Left ventricle myocardium inferior (tissue), 1 donor: Measurements from ENCODE around the gene CAP2. TPM values are rescaled to one million over a fixed set of nuclear protein-coding genes. Genes with fewer than 3 reads are reported as not detected.

Experiments used
- DNase-seq: peaks from one replicate; pipeline ENCODE4 v3.0.0-alpha.2; 2020
- H3K27ac ChIP-seq: fragments of 200-600 bp; replicated peaks from 2 replicates; pipeline ENCODE4 v1.8.0; 2021
- H3K27me3 ChIP-seq: fragments of 200-600 bp; 2 replicates; pipeline ENCODE4 v1.8.0; 2021; ENCODE audit warnings: low read depth
- H3K36me3 ChIP-seq: fragments of 200-600 bp; 2 replicates; pipeline ENCODE4 v1.8.0; 2021
- H3K4me1 ChIP-seq: fragments of 200-600 bp; 2 replicates; pipeline ENCODE4 v1.8.0; 2021
- H3K4me3 ChIP-seq: fragments of 200-600 bp; 2 replicates; pipeline ENCODE4 v1.8.0; 2021; ENCODE audit warnings: mild to moderate bottlenecking, moderate library complexity
- H3K9me3 ChIP-seq: fragments of 200-600 bp; replicated peaks from 2 replicates; pipeline ENCODE4 v1.8.0; 2021
- CTCF ChIP-seq: fragments of 200-600 bp; IDR thresholded peaks from 2 replicates; pipeline ENCODE4 v1.8.0; 2021; ENCODE audit warnings: antibody characterized with exemption, mild to moderate bottlenecking, borderline replicate concordance
- intact Hi-C: fragments of 100-400 bp; cut with micrococcal nuclease; formaldehyde crosslinking; loops from one replicate; pipeline ENCODE4 v1.11.0; 2022
- total RNA-seq: library from RNA; stranded (reverse); fragmentation: NEBNext Ultra II Directional; extraction: Animal tissue kit (Norgen Biotek cat#: 25700); gene quantifications from one replicate; pipeline ENCODE4 v1.2.1, GENCODE V29; 2021
- donor health status: DM: no; HTN: yes; CAD: no; lungs with severe emphysema.

The CAP2 gene
- total RNA-seq, 1 donor from 2014 or later: 149 TPM

GRCh38 chr6:17470202-17470937 lies 77.0 kb downstream of the CAP2 start:
- DNase-seq: no peak
- no peak for TF ChIP-seq CTCF
- no peaks in the 10 kb centered on the region for H3K9me3 ChIP-seq
- H3K4me3 ChIP-seq: no peak overlapping the region
- H3K27ac ChIP-seq: peak overlapping the region; percentile 41
- H3K4me1 ChIP-seq: peaks cover 35% of the 10 kb centered on the region
- H3K36me3 ChIP-seq: no peaks in the 10 kb centered on the region
- no peaks in the 10 kb centered on the region for H3K27me3 ChIP-seq
- intact Hi-C loops: no loop called here

- Histone ChIP-seq H3K4me3 (no peak overlapping the region), H3K27ac (peak overlapping the region; percentile 41), H3K36me3 (no peaks in the 10 kb centered on the region), H3K4me1 (peaks cover 35% of the 10 kb centered on the region), H3K9me3 (no peaks in the 10 kb centered on the region), H3K27me3 (no peaks in the 10 kb centered on the region)
- DNase-seq: no peak
- intact Hi-C loops: no loop called here
- TF ChIP-seq CTCF: no peak
Measured at GRCh38 chr6:17470938-17471327, 77.5 kb downstream of the CAP2 start.

GRCh38 chr6:17472653-17473183 lies 79.3 kb downstream of the CAP2 start:
- TF ChIP-seq CTCF: no peak
- H3K9me3 ChIP-seq: no peaks in the 10 kb centered on the region
- H3K36me3 ChIP-seq: no peaks in the 10 kb centered on the region
- DNase-seq: no peak
- H3K27ac ChIP-seq: peak overlapping the region; percentile 86
- intact Hi-C loops: no loop called here
- no peak overlapping the region for H3K4me3 ChIP-seq
- peaks cover 35% of the 10 kb centered on the region for H3K4me1 ChIP-seq
- H3K27me3 ChIP-seq: no peaks in the 10 kb centered on the region

- no peak for TF ChIP-seq CTCF
- Histone ChIP-seq H3K4me3 (no peak overlapping the region), H3K9me3 (no peaks in the 10 kb centered on the region), H3K4me1 (peaks cover 40% of the 10 kb centered on the region), H3K36me3 (no peaks in the 10 kb centered on the region), H3K27me3 (no peaks in the 10 kb centered on the region), H3K27ac (peak overlapping the region; percentile 86)
- intact Hi-C loops: no loop called here
- no peak for DNase-seq
Measured at GRCh38 chr6:17473554-17473953, 80.2 kb downstream of the CAP2 start.

- Histone ChIP-seq H3K9me3 (no peaks in the 10 kb centered on the region), H3K4me3 (no peak overlapping the region), H3K27me3 (no peaks in the 10 kb centered on the region), H3K36me3 (no peaks in the 10 kb centered on the region), H3K4me1 (peaks cover 40% of the 10 kb centered on the region), H3K27ac (peak overlapping the region; percentile 86)
- TF ChIP-seq CTCF: no peak
- DNase-seq: no peak
- intact Hi-C loops: no loop called here
Measured at GRCh38 chr6:17474289-17474688, 80.9 kb downstream of the CAP2 start.
